ENCODE measurements around the gene FCN3.

FCN3 gene

DNA sequence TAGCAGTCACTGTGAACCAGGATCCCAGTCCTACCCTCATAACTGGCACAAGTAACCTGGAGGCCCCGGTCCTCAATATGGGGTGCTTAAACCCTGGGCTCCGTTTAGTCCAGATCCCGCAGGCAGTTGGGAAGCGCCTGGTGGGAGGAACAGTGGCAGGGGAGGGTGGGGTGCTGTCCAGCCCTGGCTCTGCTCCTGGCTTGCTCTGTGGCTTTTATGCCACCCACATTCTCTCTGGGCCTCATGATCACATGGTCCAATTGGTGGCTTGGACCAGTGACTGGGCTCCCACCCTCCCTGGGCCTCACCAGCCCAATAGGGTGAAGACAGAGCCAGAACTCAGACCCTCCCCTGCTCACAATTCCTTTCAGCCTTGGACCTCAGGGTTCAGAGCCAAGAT lies 5.6 kb upstream of the FCN3 start:
- no peak for DNase-seq (ENCODE audit: low read depth)

GRCh38 chr1:27379564-27380122 lies 5.0 kb upstream of the FCN3 start:
- DNase-seq (ENCODE audit: low read depth): no peak

GRCh38 chr1:27377760-27378495 lies 3.3 kb upstream of the FCN3 start:
- DNase-seq (ENCODE audit: low read depth): no peak

GRCh38 chr1:27372808-27373690 lies 1.6 kb downstream of the FCN3 start:
- DNase-seq (ENCODE audit: low read depth): no peak

DNA sequence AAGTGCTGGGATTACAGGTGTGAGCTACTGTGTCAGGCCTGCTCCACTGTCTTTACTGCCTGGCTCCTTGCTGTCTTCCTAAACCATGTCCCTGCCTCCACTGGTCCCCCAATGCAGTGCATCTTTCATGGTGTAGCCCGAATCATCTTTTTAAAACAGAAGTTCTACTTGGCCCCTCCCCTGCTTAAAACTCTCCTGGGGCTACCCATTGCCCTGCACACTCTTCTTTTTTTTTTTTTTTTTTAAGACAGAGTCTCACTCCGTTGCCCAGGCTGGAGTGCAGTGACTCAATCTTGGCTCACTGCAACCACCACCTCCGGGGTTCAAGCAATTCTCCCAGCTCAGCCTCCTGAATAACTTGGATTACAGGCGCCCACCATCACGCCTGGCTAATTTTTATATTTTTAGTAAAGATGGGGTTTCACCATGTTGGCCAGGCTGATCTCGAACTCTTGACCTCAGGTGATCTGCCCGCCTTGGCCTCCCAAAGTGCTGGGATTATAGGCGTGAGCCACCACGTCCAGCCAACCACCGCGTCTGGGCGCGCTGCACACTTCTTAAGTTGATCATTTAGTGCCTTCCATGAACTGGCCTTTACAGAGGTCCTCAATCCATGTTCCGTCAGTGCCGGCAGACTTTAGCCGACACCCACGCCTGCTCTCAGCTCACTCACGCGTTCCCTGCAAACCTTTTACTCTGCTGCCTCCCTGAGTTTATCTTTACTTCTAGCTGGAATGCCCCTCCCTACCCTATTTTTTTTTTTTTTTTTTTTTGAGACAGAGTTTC lies 2.4 kb downstream of the FCN3 start:
- no peak for DNase-seq (ENCODE audit: low read depth)

GRCh38 chr1:27368869-27369582 lies 5.6 kb downstream of the FCN3 start:
- peak; percentile 96 for DNase-seq (ENCODE audit: low read depth)

- no peak for DNase-seq (ENCODE audit: low read depth)
Measured at GRCh38 chr1:27367160-27367650, 7.4 kb downstream of the FCN3 start.

DNA sequence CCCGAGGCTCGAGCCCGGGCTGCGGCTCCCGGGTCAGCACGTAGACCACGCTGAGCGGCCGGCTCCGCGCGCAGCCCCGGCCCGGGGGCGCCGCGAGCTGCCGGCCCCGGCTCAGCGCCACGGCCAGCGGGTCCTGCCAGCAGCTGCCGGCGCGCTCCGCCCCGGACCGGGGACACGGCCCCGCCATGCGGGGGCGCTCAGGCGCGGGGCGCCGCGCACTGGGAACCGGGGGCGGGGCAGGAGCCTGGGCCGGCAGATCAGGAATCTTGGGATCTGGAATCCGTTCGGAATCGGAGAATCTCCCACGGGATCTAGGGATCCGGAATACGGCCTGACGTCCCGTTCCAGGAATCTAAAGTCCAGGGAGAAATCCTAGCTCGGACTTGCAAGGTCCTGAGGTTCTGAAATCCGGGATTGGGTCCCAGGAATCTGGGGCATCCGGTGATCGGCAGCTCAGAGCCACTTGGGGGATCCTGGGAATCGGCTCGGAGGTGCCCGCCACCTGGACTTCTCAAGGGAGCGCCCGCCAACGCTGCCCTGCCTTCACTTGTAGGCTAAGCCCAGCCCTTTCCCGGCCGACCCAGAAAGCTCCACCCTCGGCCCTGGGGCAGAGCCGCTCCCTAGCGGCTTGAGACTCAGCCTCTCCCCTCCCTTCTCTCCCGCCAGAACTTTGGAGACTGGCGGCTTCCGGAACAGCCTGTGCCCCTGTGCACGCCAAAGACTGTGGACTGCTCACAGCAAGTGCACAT lies 8.0 kb downstream of the FCN3 start, which contains the start of gene MAP3K6:
Gene MAP3K6, minus strand, starts transcription at position 551 of the 749 bp plus-strand sequence. Its CDS starts 364 bp downstream, at position 187.
- DNase-seq (ENCODE audit: low read depth): no peak

- no peak for DNase-seq (ENCODE audit: low read depth)
Measured at GRCh38 chr1:27366113-27366410, 8.6 kb downstream of the FCN3 start.

DNA sequence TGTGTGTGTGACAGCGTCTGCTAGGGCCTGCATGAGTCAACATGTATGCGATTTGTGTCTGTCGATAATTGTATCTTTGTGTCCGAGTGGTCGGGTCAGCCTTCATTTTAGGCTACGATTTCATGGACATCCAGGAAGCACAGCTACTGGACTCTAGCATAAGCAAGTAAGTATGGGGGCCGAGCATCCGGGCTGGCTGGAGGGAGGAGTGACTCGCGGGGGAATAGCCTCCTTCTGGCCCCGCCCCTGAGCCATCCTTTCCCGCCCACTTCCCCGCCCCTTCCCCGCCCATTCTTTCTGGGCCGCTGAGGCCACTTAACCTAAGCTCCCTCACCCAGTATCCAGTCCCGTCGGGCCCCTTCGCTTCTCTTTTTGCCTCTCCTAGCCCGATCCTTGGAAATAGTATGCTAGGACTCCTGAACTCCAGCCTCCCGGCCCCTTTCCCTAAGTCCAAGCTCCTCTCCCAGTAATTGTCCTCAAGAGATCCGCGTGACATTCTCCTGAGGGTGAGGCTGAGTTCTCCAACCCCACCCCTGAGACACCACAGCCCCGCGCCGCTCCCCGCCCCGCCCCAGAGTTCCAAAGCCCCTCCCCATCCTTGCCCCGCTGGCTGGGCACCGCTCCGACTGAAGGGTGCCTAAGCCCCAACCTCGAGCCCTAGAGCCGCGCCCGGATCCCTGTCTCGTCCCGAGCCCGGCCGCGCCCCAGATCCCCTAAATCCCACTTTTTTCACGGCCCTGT lies 9.1 kb downstream of the FCN3 start:
- DNase-seq (ENCODE audit: low read depth): peak; percentile 76

- no peak for DNase-seq (ENCODE audit: low read depth)
Measured at GRCh38 chr1:27364696-27365371, 9.8 kb downstream of the FCN3 start.

DNA sequence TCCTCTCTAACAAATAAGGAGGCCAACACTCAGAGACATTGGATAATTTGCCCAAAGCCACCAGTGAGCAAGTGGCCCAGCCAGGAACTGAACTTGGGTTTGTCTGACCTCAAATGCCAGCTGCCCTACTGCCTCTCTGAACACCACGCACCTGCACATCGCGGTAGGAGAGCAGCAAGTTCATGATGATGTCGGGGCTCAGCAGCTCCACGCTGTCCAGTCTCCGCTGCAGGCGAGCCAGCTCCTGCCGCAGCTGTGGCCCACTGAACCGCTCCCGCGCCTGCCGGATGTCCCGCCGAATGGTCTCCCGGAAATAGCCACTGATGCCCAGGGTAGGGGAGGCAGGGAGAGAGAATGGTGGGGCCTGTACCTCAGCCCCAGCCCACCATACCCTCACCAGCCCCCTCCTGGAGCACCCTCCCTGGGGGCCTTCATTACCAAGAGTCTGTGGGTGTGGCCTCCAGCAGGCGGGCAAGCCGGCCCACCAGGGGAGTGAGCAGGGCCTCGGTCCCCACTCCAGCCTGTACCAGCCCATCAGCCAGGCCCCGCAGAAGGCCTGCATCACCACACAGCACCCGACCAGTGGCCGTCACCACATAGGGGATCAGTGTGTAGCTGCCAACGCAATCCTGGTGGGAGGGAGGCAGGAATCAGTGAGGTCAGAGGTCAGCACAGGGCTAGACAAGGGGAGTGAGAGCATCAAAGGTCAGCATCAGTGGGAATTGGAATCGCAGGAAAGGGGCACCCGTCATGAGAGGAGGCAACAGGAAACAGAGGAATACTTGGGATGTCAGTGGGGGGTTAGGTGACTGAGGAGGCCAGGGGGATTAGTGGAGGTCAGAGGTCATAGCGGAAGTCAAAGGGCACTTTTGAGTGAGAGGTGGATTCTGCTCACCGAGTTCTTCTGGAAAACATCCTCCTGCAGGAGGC lies 10.6 kb downstream of the FCN3 start:
- DNase-seq (ENCODE audit: low read depth): no peak

DNA sequence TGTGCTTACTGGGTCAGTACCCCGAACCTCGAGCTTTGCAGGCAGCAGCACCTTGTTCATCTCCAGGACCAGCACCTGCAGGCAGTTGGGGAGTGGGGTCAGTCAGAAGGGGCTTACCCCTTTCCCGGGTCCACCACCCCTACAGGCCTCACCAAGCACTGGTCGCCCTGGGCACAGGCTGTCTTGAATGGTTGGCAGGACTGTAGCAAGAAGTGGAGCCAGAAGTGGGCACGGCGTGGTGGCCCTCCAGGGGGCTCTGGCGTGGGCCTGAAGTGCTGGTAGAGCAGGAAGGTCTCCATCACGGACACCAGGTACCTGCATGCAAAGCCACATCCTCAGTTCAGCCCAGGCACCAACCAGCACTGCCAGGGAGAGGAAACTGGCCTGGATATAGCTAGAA lies 13.1 kb downstream of the FCN3 start:
- no peak for DNase-seq (ENCODE audit: low read depth)

GRCh38 chr1:27361044-27361402 lies 13.6 kb downstream of the FCN3 start:
- DNase-seq (ENCODE audit: low read depth): no peak

DNA sequence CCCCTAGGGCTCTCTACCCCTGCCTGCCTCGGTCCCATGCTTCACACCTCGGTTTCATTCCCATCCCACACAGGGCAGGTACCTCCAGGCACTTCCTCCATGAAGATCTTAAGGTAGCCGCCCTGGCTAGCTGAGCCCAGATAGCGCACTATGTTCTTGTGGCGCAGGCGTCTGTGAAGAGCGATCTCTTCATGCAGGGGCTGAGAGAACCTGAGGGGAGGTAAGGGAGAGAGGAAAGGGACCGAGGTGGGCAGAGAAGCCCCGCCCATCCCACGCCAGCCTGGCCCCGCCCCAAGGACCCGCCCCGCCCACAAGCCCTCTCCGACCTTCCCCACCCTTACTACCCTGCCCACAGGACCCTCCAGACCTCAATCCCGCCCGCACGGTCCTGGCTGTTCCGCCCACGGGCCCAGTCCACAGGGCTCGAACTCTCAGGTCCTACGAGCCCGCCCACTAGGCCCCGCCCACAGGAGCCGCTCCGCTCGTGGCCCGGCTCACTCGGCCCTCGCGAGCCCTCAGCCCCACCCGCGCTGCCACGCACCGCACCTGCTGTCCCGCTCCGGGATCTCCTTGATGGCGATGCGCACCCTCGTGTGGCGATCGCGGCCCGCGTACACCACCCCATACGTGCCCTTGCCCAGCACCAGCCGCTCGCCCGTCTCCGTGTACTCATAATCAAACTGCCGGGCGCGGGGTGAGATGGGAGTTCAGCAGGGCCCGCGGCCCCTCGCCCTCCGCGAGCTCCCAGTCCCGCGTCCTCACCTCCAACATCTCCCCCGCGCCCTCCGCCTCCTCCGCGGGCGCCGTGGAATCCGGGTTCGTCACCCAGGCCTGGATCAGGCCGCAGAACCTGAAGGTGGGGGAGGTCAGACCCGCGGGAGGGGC lies 14.2 kb downstream of the FCN3 start:
- DNase-seq (ENCODE audit: low read depth): no peak

DNA sequence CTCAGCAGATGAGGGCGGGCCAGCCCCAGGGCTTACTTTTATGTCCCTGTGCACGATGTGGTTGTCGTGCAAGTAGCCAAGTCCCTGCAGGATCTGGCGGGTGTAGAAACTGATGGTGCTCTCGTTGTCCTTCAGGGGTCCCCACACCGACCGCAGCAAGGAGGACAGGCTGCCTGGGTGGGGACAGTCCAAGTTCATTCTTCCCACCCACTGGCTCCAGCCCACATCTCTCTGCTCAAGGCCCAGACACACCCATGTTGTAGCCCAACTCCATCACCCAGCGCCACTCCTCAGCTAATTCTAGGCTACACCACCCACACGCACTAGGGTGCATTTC lies 14.8 kb downstream of the FCN3 start:
- DNase-seq (ENCODE audit: low read depth): no peak

- DNase-seq (ENCODE audit: low read depth): no peak
Measured at GRCh38 chr1:27358928-27359313, 15.7 kb downstream of the FCN3 start.
